WI38 (cell line): ENCODE data around the gene PANX2.
"Not testable (repeated sequence)": the region's sequence is repeated elsewhere in the genome, so short reads cannot be mapped to it uniquely, and the experiment has no call there.

Experiments
- H3K4me3 ChIP-seq: 2 replicates; pipeline ENCODE4 v1.5.1; 2011; ENCODE audit warnings: low read depth, mild to moderate bottlenecking, control low read depth, low read length
- TF ChIP-seq, protein P1 (sequence below): IDR thresholded peaks from 2 replicates; pipeline ENCODE4 v1.5.1; 2012; ENCODE audit warnings: low read depth, mild to moderate bottlenecking, control low read depth, low read length

The PANX2 gene

DNA sequence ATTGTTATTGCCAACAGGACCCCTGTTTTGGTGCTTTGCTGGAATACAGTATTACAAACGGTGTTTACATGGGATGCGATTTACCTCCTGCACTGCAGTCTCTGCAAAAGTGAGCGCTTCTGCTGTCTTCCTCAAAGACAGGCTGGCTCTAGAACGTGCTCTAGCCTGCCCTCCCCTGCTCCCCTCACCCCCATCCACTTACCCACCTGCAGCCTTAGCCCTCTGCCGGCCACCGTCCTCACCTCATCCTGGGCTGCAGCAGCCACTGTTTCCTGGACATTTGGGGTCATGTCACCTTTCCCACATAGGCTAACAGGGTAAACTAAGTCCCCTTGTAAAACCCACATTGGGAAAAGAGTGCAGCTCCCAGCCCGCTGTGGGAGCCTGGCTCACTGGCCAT, 9.6 kb upstream of the PANX2 start:
- TF ChIP-seq, protein P1, sequence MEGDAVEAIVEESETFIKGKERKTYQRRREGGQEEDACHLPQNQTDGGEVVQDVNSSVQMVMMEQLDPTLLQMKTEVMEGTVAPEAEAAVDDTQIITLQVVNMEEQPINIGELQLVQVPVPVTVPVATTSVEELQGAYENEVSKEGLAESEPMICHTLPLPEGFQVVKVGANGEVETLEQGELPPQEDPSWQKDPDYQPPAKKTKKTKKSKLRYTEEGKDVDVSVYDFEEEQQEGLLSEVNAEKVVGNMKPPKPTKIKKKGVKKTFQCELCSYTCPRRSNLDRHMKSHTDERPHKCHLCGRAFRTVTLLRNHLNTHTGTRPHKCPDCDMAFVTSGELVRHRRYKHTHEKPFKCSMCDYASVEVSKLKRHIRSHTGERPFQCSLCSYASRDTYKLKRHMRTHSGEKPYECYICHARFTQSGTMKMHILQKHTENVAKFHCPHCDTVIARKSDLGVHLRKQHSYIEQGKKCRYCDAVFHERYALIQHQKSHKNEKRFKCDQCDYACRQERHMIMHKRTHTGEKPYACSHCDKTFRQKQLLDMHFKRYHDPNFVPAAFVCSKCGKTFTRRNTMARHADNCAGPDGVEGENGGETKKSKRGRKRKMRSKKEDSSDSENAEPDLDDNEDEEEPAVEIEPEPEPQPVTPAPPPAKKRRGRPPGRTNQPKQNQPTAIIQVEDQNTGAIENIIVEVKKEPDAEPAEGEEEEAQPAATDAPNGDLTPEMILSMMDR: no peak
- H3K4me3 ChIP-seq: no peak overlapping the region

- TF ChIP-seq, protein P1: no peak
- H3K4me3 ChIP-seq: no peak overlapping the region
Measured at GRCh38 chr22:50161508-50162390, 8.8 kb upstream of the PANX2 start.

- TF ChIP-seq, protein P1: no peak
- H3K4me3 ChIP-seq: no peak overlapping the region
Measured at GRCh38 chr22:50162391-50162956, 8.1 kb upstream of the PANX2 start.

GRCh38 chr22:50165436-50166123, 5.0 kb upstream of the PANX2 start:
- TF ChIP-seq, protein P1: no peak
- H3K4me3 ChIP-seq: no peak overlapping the region

GRCh38 chr22:50167689-50168489, 2.6 kb upstream of the PANX2 start:
- TF ChIP-seq, protein P1: no peak
- no peak overlapping the region for H3K4me3 ChIP-seq

DNA sequence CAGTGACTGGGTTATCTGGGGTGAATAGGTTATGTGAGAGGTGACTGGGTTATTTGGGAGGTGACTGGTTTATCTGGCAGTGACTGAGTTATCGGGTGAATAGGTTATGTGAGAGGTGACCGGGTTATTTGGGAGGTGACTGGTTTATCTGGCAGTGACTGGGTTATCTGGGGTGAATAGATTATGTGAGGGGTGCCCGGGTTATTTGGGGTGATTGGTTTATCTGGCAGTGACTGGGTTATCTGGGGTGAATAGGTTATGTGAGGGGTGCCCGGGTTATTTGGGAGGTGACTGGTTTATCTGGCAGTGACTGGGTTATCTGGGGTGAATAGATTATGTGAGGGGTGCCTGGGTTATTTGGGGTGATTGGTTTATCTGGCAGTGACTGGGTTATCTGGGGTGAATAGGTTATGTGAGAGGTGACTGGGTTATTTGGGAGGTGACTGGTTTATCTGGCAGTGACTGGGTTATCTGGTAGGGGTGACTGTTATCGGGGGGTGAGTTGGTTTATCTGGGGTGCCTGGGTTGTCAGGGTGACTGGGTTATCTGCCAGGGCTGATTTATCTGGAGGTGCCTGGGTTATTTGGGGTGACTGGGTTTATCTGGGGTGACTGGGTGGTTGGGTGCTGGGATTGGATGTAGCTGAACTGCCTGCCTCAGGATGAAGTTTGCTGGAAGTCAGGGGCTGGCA, 1.9 kb upstream of the PANX2 start:
- not testable (repeated sequence) for H3K4me3 ChIP-seq
